ENCODE measurements around the gene EFCAB11.
"Not testable (repeated sequence)": the region's sequence is repeated elsewhere in the genome, so short reads cannot be mapped to it uniquely, and the experiment has no call there.

- TF ChIP-seq CTCF, POLR2A (IDR thresholded peaks at IDR 0.05): not testable (repeated sequence)
Observed at GRCh38 chr14:89874091-89874490, 80.4 kb downstream of the EFCAB11 start.
